SHP77 (cell line): ENCODE data around the gene LHPP.
"Not testable (repeated sequence)": the region's sequence is repeated elsewhere in the genome, so short reads cannot be mapped to it uniquely, and the experiment has no call there.

Experiments used
- DNase-seq, 2 experiments: peaks; one replicate each; lab custom pipeline; 2025; lab: John Stamatoyannopoulos, UW

The LHPP gene

DNA sequence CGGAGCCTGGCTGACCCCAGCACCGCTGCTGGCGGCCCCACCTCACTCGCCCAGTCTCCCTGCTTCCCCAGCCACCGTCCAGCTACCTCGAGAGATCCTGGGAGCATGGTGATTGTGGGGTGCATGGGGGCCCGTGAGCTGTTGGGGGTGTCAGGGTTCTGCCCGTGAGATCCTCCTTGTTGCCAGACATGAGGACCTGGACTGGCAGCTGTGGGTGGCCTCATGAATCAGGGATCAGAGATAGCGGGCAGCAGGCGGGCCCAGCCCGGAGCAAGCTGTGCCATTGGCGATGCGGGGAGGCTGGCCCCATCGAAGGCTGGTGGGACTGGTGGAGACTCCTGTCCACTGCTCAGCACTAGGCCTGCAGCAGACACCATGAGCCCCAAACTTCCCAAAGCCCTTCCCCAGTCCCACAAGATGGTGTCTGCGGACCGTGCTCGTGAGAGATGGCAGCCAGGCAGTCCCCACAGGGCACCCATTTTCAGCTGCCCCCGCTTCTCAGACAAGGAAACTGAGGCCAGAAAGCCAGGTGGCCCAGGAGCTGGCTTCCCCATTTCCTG lies 75.6 kb downstream of the LHPP start:
- no peak for DNase-seq

DNA sequence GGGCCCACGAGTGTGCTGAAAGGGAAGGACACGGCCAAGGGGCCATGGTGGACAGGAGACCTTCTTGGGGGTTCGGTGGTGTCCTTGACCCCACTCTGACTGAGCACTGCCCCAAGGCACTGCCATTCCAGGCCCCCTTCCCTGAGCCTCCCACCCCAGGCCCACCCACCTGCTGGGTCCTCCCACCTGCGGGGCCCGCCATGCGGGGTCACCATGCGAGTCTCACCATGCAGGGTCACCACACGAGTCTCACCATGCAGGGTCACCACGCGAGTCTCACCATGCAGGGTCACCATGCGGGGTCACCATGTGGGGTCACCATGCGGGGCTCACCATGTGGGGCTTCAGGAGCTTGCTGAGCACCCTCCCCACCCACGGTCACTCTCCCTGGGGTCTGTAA lies 76.3 kb downstream of the LHPP start:
- DNase-seq, result no peak

GRCh38 chr10:124538706-124539105 lies 77.1 kb downstream of the LHPP start:
- DNase-seq, result no peak

- DNase-seq, result peak; percentile 24 to 66
Measured at GRCh38 chr10:124539935-124540641, 78.5 kb downstream of the LHPP start.

- DNase-seq, result no peak
Measured at GRCh38 chr10:124541076-124541903, 79.7 kb downstream of the LHPP start.

GRCh38 chr10:124542336-124542735 lies 80.7 kb downstream of the LHPP start:
- no peak for DNase-seq

DNA sequence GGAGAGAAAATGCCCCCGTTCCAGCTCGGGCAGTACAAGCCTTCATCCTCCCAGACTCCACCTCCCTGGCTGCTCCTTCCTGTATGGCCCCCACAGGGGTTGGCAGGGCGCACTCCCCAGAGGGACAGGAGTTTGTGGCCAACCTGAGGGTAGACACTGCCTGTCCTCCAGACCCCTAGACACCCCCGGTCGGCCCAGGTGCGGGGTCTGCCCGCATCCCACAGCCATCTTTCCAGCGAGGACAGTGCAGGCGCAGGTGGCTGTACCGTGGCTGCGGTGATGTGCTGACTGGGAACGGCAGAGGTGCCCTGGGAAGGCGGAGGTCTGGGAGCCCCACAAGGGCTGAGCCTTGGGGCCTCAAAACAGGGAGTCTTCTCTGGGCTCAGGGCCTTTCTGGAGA lies 81.5 kb downstream of the LHPP start:
- DNase-seq, result no peak

DNA sequence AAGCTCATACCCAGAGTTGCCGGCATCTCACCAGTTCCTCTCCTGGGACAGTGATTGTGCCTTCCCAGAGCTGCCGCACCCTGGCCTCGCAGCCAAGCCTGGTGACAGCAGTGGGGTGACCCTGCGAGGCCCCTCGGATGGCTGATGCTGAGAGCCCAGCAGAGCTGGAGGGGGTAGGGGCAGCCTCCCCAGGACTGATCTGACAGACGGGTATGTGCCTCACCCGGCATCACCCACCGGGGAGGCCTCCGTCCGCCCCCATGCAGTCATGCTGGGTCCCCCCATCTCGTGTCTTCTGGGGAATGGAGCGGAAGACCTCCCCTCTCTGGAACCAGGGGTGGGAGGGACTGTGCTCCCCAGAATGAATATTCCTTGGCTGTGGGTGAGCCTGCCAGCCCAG lies 82.3 kb downstream of the LHPP start:
- DNase-seq, result no peak

DNA sequence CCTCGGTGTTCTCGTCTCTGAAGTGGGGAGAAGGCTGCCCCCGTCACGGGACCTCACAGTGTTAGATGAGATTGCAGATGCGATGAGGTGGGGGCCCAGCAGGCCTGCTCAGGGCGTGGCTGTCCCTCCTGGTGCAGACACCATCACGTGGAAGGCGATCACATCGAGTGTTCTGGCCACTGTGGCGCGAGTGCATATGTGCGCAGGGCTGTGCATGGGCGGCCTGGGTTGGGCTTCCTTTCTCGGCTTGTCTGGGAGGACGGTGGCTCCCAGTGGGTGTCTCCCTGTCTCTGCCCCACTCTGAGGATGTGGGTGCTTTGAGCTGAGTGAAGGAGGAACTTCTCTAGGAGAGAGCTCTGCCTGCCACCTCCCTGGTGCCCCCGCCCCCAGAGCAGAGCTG lies 83.1 kb downstream of the LHPP start:
- DNase-seq, result no peak

- DNase-seq, result peak; percentile 65 to 77
Measured at GRCh38 chr10:124545351-124546054, 83.9 kb downstream of the LHPP start.

- peak in 1 of 2 experiments; percentile 71 for DNase-seq
Measured at GRCh38 chr10:124546055-124546369, 84.4 kb downstream of the LHPP start.

GRCh38 chr10:124546957-124547646 lies 85.5 kb downstream of the LHPP start:
- DNase-seq, result no peak

DNA sequence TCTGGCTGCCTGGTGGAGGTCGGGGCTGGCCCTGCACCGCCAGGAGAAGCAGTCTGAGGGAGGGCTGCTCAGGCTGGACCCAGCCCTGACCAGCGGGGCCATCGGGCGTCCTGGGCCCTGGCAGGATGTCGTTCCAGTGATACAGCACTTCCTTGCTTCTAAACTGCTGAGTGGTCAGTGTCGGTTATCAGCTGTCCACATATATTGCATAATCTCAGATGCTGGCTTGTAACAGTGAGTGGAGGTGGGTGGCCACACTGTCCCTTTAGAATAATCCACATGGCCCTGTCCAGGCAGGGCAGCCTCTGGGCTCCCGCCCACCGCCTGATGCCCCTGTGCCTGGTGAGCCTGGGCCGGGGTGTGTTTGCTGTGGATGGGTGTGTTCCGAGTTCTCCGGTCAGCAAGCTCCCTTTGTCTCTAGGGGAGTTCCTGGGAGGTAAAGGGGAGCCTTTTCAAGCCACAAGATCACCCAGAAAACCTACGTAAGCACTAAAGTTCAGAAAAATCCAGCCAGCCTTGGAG lies 86.1 kb downstream of the LHPP start:
- DNase-seq, result no peak

DNA sequence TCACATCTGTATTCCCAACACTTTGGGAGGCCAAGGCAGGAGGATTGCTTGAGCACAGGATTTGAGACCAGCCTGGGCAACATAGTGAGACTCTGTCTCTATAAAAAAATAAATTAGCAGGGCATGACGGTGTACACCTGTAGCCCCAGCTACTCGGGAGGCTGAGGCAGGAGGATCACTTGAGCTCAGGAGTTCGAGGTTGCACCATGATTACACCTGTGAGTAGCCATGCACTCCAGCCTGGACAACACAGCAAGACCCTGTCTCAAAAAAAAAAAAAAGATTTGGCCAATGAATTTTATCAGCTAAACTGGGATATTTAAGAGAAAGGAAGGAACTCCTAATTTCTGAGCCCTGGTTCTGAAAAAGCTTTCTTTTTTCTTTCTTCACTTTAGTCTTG lies 87.5 kb downstream of the LHPP start:
- not testable (repeated sequence) for DNase-seq

GRCh38 chr10:124550293-124551034 lies 88.8 kb downstream of the LHPP start:
- DNase-seq, result no peak

DNA sequence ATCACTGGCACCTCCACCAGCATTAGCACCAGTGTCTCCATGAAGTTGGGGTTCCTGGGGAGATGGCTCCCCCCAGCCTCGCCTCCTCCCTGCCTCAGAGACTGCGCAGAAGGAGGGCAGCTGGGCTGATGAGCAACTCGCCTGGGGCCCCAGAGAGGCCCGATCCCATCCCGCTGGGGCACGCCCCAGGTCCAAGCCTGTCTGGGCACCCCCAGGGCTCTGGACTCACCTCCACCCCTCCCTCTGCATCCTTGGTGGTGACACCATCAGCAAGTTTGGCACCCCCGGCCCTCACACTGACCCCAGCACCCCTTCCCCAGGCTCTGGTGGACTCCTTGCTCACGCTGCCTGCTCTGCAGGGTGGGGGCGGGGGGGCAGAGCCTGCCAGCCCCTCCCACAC lies 89.5 kb downstream of the LHPP start:
- no peak for DNase-seq

- DNase-seq, result no peak
Measured at GRCh38 chr10:124551755-124552154, 90.1 kb downstream of the LHPP start.

DNA sequence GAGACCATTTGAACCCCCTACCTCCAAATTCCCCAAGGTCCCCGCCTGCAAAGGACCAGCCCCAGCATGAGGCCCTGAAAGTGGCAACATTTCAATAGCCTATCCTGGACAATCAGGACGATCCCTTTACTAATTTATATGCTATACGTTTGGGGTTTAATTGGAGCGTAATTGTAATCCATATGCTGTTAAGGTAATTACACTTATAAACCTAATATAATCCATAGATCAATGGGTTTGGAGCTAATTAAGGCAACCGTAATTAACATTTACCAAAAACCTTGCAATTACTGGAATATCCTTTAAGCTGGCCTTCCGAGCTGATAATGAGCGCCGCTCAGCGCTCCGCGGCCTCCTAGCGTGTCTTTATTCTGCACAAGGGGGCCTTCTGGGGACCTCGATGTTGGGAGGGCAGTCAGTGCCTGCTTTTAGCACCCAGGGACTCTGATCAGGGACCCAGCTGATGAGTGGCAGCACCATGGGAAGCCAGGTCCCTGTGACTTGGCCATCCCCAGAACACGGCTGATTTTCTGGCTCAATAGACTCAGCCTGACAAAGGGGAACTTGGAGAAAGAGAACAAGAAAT lies 91.2 kb downstream of the LHPP start:
- DNase-seq, result no peak

DNA sequence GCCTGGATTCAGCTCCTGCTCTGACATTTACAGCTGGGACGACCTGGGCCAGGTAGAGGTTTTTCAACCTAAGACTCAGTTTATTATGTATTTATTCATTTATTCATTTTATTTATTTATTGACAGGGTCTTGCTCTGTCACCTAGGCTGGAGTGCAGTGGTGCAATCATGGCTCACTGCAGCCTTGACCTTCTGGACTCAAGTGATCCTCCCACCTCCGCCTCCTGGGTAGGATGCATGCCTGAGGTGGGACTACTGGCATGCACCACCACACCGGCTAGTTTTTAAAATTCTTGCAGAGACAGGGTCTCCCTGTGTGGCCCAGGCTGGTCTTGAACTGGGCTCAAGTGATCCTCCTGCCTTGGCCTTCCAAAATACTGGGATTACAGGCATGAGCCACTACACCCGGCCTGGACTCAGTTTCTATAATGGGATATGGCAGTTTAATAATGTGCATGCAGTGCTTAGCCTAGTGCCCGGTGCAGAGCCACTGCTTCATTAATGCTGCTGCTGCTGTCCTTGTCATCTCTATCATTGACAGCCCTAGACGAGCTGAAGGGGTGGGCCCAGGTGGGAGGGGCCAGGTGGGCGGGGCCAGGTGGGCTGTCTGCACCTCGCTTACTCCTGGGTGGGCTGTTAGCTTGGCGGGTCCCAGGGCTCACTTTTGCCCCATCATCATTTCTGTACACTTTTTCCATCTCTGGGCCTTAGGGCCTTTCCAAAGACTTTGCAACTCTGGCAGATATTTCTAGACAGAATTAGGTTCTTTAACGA lies 92.6 kb downstream of the LHPP start:
- DNase-seq, result no peak

GRCh38 chr10:124557167-124557566 lies 95.5 kb downstream of the LHPP start:
- no peak for DNase-seq
